ENCODE results near the gene DPF1.

DPF1 gene

DNA sequence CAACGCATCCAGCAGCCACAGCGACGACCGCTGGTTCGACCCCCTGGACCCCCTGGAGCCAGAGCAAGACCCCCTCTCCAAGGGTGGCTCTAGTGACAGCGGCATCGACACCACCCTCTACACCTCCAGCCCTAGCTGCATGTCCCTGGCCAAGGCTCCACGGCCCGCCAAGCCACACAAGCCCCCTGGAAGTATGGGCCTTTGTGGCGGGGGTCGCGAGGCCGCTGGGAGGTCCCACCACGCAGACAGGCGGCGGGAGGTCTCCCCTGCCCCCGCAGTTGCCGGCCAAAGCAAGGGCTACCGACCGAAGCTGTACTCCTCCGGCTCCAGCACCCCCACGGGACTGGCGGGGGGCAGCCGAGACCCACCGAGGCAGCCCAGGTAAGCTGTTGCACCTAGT, 59.5 kb downstream of the DPF1 start:
- no peak for TF ChIP-seq CTCF (IDR thresholded peaks at IDR 0.05; ENCODE audit: insufficient read depth, low read depth, low read length, missing control alignments)
- DNase-seq (ENCODE audit: low read depth), result no peak
- H3K4me3 ChIP-seq (ENCODE audit: low read length), result no peak overlapping the region

DNA sequence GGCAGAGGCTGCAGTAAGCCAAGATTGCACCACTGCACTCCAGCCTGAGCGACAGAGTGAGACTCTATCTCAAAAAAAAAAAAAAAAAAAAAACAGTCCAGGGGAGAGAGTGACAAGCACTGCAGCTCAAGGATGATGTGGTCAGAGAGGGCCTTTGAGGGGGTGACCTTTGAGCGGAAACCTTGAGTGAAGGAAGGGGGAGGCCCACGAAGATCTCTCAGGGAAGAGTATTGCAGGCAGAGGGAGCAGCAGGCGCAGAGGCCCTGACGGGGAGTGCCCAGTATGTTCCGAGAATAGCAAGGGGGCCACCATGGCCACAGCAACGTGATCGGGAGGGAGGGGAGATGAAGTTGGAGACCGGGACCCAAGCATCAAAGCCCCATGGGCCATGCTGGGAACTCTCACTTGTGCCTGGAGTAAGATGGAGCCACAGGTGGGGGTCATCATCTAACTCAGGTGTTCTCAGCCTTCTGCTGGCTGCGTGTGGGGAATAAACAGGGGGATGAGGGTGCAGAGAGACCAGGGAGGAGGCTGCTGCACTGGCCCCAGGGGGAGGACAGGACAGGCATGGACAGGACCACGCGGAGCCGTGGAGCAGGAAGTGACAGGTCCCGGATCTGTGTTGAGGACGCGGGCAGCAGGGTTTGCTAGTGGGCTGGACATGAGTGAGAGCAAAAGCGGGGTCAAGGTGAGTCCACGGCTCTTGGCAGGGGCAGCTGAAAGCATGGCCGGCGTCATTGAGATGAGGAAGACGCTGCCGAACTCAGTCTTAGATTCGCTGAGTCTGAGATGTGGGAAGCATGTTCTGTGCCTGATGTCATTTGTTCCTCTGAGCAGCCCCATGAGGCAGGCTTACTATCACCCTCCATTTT, 60.4 kb downstream of the DPF1 start:
- H3K4me3 ChIP-seq (ENCODE audit: low read length), result no peak overlapping the region
- DNase-seq (ENCODE audit: low read depth), result no peak
- no peak for TF ChIP-seq CTCF (IDR thresholded peaks at IDR 0.05; ENCODE audit: insufficient read depth, low read depth, low read length, missing control alignments)

DNA sequence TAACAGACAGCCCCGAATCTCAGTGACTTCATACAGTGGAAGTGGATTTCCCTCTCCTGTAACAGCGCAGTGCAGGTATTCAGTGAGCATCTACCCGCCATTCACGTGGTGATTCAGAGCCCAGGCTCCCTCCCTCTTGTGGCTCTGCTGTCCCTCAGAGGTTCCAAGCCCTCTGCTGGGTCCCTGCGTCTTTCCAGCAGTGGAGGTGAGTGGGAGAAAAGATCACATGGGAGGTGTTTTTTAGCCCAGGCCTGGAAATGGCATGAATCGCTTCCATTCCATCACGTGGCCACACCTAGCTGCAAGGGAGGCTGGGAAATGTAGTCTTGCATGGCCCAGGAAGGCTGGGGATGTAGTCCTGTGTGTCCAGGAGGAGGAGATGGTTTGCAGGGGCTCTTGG, 61.4 kb downstream of the DPF1 start:
- no peak overlapping the region for H3K4me3 ChIP-seq (ENCODE audit: low read length)
- TF ChIP-seq CTCF (IDR thresholded peaks at IDR 0.05; ENCODE audit: insufficient read depth, low read depth, low read length, missing control alignments), result no peak
- DNase-seq (ENCODE audit: low read depth), result no peak

DNA sequence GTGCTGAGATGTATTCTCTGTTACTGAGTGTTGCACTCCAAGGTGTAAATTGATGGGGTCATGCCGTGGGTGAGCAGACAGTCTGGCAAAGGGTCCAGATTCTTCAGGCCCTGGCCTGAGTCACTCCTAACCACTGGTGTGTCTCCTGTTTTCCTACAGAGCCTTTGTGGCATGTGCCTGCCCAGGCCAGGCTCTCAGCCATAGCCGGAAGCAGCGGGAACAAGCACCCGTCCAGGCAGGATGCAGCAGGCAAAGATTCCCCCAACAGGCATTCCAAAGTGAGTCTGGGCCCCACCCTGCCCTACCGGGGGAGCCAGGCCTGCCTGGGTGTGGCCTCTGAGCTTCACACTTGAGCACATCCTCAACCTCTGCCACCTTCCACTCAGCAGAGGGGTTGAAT, 61.9 kb downstream of the DPF1 start:
- H3K4me3 ChIP-seq (ENCODE audit: low read length), result no peak overlapping the region
- no peak for TF ChIP-seq CTCF (IDR thresholded peaks at IDR 0.05; ENCODE audit: insufficient read depth, low read depth, low read length, missing control alignments)
- peak; percentile 92 for DNase-seq (ENCODE audit: low read depth)

All from epithelial cell of esophagus (primary cell).